ENCODE measurements around the gene ELOVL5.

- TF ChIP-seq EZH2phosphoT487 (IDR thresholded peaks at IDR 0.05; ENCODE audit: low read depth) (no peak), CTCF (IDR thresholded peaks at IDR 0.05; ENCODE audit: low read depth, low read length) (no peak)
Observed at GRCh38 chr6:53382421-53382820, 33.7 kb upstream of the ELOVL5 start.

Measured in OCI-LY3 (cell line).